Type B pancreatic cell (in vitro differentiated cells): Measurements from ENCODE around the gene RPS14. TPM values are rescaled to one million over a fixed set of nuclear protein-coding genes. Genes with fewer than 3 reads are reported as not detected.

Source experiments
- DNase-seq: peaks from one replicate; pipeline ENCODE4 v3.0.0; 2021; ENCODE audit warnings: mixed read lengths; ENCODE audit not compliant: unreplicated experiment; ENCODE audit errors: extremely low spot score
- H3K27ac Mint-ChIP-seq: 2 replicates; pipeline ENCODE4 v1.8.0; 2021; ENCODE audit warnings: mild to moderate bottlenecking, mixed read lengths
- H3K27me3 Mint-ChIP-seq: 2 replicates; pipeline ENCODE4 v1.8.0; 2021; ENCODE audit warnings: mixed read lengths
- H3K36me3 Mint-ChIP-seq: 2 replicates; pipeline ENCODE4 v1.8.0; 2021; ENCODE audit warnings: mixed read lengths
- H3K4me1 Mint-ChIP-seq: one replicate; pipeline ENCODE4 v1.8.0; 2021; ENCODE audit warnings: mixed read lengths; ENCODE audit not compliant: unreplicated experiment
- H3K4me3 Mint-ChIP-seq: 2 replicates; pipeline ENCODE4 v1.8.0; 2021; ENCODE audit warnings: mild to moderate bottlenecking, mixed read lengths
- H3K9me3 Mint-ChIP-seq: 2 replicates; pipeline ENCODE4 v1.8.0; 2021; ENCODE audit warnings: mixed read lengths
- CTCF ChIP-seq: fragments of 200-600 bp; sonication (generic); conservative IDR thresholded peaks from 2 replicates; pipeline ENCODE4 v1.5.0; 2021; ENCODE audit warnings: antibody characterized with exemption, mild to moderate bottlenecking
- total RNA-seq: library from RNA; stranded (reverse); gene quantifications from 2 replicates; pipeline ENCODE4 v1.2.1, GENCODE V29; 2021; ENCODE audit warnings: low replicate concordance

RPS14 gene
- total RNA-seq, 1 donor from 2014 or later: 2,469 TPM

DNA sequence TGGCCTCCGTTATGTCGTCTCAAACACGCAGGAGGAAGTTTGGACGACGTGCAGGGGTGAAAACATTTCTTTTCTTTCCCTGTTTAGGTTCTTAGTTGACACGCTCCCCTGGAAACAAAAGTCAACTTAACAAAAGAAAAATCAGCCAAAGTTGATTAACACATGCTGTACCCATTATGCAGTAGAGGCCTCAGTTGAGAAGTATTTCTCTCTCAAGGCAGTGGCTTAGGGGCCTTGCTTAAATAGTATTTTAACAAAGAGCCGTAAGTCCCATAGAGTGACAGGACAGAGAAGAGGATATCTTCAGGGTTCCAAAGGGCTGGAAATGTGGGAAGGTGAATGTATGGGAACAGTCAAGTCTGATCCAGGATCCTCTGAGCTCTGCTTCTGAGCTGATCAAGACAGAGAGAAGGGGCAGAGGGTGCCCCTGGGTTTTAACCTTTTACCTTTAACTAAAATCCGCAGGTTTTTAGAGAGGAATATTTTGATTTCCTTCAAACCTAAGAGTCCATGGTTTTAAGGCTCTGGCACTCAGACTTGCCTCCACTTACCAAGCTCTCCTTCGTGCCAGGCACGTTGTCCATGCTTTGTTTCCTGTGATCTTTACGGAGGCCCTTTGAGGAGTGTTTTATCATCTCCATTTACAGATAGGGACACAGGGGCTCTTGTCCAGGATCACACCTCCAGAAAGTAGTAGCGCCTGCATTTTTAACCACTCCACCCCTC is 36.2 kb downstream of the RPS14 start:
- no peaks in the 10 kb centered on the region for H3K27me3 Mint-ChIP-seq
- peak overlapping the region; percentile 83 for H3K4me3 Mint-ChIP-seq
- H3K27ac Mint-ChIP-seq: no peak overlapping the region
- H3K4me1 Mint-ChIP-seq: peaks cover 14% of the 10 kb centered on the region
- TF ChIP-seq CTCF: no peak
- no peaks in the 10 kb centered on the region for H3K36me3 Mint-ChIP-seq
- no peak for DNase-seq
- H3K9me3 Mint-ChIP-seq: no peaks in the 10 kb centered on the region

DNA sequence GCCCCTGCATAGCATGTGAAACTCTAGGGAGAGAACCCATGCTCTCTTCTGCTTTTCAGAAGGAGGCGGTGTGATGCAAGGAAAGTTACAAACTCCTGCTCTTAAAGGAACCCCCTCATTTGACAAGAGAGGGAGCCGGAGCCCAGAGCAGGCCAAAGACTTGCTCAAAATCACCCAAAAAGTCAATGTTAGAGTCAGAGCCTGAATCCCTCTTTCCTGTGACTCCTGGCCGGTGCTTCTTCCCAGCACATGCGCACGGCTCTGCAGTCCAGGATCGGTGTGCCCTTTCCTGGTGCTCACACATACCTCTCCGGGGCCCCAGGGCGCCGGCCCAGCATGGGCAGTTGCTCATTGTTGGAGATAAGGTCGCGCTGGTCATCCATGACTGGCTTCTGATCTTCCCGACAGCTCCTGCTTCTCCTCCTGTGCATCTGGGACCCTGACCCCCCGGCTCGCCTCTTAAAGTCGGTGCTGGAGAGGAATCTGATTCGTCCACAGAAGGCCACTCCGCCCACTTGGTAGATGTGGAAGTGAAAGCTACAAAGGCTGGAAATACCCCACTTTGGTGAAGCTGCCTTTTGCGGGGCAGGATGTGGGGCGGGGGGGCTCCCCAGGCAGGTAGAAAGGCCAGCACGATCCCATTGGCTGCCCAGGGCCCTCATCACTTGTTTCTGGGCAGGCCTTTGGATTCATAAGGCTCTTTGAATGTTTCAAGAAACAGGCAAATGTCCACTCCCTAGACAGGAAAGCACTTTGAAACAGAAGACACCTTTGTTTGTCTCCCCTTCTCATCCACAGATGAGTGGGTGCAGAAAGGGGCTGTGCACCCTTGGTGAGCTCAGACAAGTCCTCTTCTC is 37.0 kb downstream of the RPS14 start, which contains the start of gene CD74:
Gene CD74, minus strand, starts transcription at position 592 of the 857 bp plus-strand sequence. Its CDS starts 161 bp downstream, at position 431.
- Mint-ChIP-seq H3K27ac (peak within 1 kb of the TSS; percentile 80), H3K4me3 (peak within 1 kb of the TSS; percentile 83), H3K36me3 (no peaks in the 10 kb centered on the region), H3K4me1 (peaks cover 14% of the 10 kb centered on the region), H3K9me3 (no peaks in the 10 kb centered on the region), H3K27me3 (no peaks in the 10 kb centered on the region)
- TF ChIP-seq CTCF: no peak
- no peak for DNase-seq

- no peaks in the 10 kb centered on the region for H3K27me3 Mint-ChIP-seq
- H3K27ac Mint-ChIP-seq: no peak overlapping the region
- H3K4me1 Mint-ChIP-seq: peaks cover 14% of the 10 kb centered on the region
- H3K4me3 Mint-ChIP-seq: no peak overlapping the region
- H3K9me3 Mint-ChIP-seq: no peaks in the 10 kb centered on the region
- no peak for TF ChIP-seq CTCF
- H3K36me3 Mint-ChIP-seq: no peaks in the 10 kb centered on the region
- no peak for DNase-seq
These were observed 38.1 kb downstream of the RPS14 start for GRCh38 chr5:150411245-150411979.

DNA sequence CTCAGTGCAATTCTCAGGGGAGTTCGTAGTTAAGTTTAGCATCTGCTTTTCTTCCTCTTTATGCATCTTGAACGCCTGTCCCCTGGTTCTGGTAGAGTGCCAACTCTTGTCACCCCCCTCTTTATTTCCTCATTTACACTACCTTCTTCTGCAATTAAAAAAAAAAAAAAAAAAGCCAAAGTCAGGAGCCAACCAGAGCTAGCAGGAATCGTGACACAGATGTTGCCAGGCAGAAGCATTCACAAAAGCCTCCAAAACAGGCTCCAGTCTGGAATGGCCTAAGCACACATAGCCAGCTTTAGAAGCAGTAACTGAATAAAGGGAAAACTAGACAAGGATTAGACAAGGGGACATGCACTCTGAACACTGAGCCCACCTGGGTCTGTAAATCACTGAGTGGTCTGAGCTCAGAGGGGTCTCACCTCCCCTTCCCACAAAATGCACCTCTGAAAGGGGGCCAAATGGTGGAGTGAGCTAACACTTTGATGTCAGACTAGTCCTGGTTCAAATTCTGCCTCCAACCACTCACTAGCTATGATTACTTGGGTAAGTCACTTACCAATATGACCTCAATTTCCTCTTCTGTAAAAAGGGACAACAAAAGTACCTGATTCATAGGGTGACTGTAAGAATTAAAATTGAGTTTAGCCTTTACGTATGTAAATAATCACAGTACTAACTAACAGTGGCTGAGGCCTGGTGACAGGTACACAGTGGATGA is 38.9 kb downstream of the RPS14 start:
- Mint-ChIP-seq H3K27ac (peak overlapping the region; percentile 58), H3K36me3 (no peaks in the 10 kb centered on the region), H3K4me3 (peak overlapping the region; percentile 33), H3K9me3 (no peaks in the 10 kb centered on the region), H3K27me3 (no peaks in the 10 kb centered on the region), H3K4me1 (peaks cover 14% of the 10 kb centered on the region)
- DNase-seq: no peak
- no peak for TF ChIP-seq CTCF
